GM19372 (cell line): Measurements from ENCODE around the gene CUL4A.
"Not testable (repeated sequence)": the region's sequence is repeated elsewhere in the genome, so short reads cannot be mapped to it uniquely, and the experiment has no call there.

ENCODE experiments used
- ATAC-seq: cut with Tn5 transposase; IDR thresholded peaks from one replicate; pipeline ENCODE4 v1.9.1; 2021; ENCODE audit warnings: mild to moderate bottlenecking, low read depth, moderate library complexity; ENCODE audit not compliant: unreplicated experiment

The CUL4A gene

GRCh38 chr13:113209336-113209758 lies at the start of gene CUL4A:
TSS of gene CUL4A (plus strand) at chr13:113209613. CDS start at chr13:113209628, 15 bp downstream.
- peak; percentile 36 for ATAC-seq

- ATAC-seq, result no peak
These were observed 49.7 kb upstream of the CUL4A start for GRCh38 chr13:113159701-113160100.

DNA sequence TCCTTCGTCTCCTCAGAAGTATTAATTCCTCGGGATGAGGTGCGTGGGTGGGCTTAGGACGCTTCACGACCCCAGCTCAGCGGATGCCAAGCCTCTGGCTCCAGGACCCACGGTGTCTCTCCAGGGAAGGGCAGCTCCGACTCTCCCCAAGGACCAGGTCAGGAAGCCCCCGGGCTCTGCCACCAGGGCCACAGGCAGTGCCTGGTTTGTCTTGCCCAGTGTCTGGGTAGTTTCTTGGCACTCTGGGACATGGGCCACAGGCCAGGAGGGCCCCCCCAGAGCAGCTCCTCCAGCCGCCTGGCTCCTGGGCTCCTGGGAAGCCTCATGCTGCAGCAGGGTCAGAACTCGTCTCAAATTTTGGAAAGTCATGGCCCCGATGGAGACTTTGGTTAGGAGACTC lies 48.4 kb upstream of the CUL4A start:
- ATAC-seq, result no peak

- ATAC-seq, result no peak
These were observed 48.0 kb upstream of the CUL4A start for GRCh38 chr13:113161433-113161832.

DNA sequence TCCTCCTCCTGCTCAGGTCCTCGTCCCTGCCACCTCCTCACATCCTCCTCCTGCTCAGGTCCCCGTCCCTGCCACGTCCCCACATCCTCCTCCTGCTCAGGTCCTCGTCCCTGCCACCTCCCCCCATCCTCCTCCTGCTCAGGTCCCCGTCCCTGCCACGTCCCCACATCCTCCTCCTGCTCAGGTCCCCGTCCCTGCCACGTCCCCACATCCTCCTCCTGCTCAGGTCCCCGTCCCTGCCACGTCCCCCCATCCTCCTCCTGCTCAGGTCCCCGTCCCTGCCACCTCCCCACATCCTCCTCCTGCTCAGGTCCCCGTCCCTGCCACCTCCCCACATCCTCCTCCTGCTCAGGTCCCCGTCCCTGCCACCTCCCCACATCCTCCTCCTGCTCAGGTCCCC lies 47.4 kb upstream of the CUL4A start:
- not testable (repeated sequence) for ATAC-seq

DNA sequence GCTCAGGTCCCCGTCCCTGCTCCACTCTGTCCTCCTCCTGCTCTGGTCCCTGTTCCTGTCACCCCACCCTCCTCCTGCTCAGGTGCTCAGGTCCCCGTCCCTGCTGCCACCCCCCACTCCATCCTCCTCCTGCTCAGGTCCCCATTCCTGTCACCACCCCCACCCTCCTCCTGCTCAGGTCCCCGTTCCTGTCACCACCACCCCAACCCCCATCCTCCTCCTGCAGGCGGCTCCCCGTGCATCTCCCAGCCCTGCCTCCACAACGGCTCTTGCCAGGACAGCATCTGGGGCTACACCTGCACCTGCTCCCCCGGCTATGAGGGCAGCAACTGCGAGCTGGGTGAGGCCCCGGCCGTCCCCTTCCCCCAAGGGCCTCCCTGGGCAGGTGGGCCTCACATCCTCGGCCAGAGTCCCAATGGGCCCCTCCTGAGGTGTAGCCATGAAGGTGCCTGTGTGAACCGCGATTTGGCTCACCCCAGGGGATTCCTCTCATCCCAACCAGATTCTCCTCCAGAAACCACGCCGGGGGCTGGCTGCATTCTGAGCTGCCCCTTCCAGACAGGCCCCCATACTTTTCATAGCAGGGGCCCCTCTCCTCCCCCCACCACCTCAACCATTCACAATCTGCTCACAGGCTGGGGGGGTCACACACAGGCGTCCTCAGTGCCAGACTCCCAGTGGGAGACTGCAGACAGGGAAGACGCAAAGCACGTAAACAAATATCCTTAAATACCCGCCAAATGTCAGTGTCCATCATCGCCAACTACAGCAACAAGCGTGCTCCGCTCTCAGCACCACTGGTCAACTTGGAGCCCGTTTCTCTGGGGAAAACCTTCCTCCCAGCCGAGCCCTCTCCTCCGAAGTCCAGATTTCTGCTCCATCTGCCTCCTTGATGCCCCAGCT lies 46.4 kb upstream of the CUL4A start:
- no peak for ATAC-seq

DNA sequence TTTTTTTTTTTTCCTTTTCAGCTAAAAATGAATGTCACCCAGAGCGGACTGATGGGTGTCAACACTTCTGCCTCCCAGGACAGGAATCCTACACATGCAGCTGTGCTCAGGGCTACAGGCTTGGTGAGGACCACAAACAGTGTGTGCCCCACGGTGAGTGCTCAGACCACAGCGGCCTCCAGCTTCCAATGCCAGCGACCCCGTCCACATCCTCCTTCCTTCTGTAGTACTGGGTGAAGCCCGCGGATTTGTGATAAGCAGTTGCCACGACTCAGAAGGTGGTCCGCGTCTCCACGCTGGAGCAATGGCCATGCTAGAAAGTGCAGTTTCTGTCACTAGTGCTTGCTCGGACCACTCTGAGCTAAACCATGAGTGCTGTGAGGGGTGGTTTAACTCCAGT lies 44.9 kb upstream of the CUL4A start:
- no peak for ATAC-seq

GRCh38 chr13:113166266-113166665 lies 43.1 kb upstream of the CUL4A start:
- ATAC-seq, result no peak

DNA sequence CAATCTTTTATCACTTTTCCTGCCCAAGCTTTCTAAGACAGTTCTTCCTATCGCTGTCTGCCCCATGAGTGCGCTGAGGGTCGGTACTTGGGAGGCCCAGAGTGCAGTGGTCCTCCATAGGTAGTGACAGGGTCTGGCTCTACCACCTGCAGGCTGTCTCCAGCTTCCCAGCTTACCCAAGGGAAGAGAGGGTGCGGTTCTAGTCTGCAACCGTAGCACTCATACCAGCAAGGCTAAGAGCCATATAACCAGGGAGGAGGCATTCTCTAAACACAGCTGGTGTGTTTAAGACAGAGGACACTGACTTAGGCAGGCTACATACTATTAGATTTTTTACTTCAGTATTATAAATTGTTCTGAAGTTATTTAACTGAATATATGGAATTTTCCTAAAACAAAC lies 42.7 kb upstream of the CUL4A start:
- no peak for ATAC-seq

- no peak for ATAC-seq
These were observed 42.3 kb upstream of the CUL4A start for GRCh38 chr13:113167155-113167554.

DNA sequence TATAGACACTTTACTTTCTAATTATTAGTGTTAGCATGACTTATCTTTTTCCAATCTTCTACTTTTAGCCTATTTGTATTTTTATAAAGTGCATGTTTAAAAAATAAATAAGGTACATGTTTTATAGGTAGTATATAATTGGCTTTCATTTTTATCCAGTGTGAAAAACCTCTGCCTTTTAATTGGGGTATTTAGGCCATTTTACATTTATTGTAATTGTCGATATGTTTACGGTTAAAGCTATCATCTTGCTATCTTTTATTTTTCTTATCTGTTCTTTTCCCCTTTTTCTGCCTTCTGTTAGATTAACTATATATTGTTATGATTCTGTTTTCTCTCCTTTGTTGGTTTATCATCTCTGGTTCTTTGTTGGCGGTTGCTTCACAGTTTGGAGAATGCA lies 41.8 kb upstream of the CUL4A start:
- ATAC-seq, result no peak

DNA sequence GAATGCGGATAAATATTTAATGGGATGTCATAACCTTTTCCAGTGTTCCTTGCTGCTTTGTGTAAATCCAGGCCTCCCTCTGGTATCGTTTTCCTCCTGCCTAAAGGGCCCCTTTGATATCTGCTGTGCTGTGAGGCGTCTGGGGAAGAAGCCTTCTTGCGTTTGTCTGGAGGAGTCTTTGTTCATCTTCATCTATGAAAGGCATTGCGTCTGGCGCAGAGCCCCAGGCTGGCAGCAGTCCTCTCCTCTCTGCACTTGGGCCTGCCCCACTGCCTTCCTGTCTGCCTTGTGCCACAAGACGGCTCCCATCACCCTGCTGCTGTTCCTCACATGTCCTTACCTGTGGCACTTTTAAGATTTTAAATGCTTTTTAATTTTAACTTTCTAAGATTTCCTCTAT lies 41.2 kb upstream of the CUL4A start:
- no peak for ATAC-seq

- no peak for ATAC-seq
These were observed 39.8 kb upstream of the CUL4A start for GRCh38 chr13:113169277-113170272.

- ATAC-seq, result no peak
These were observed 38.9 kb upstream of the CUL4A start for GRCh38 chr13:113170511-113170910.

GRCh38 chr13:113171250-113172125 lies 37.9 kb upstream of the CUL4A start:
- ATAC-seq, result no peak

DNA sequence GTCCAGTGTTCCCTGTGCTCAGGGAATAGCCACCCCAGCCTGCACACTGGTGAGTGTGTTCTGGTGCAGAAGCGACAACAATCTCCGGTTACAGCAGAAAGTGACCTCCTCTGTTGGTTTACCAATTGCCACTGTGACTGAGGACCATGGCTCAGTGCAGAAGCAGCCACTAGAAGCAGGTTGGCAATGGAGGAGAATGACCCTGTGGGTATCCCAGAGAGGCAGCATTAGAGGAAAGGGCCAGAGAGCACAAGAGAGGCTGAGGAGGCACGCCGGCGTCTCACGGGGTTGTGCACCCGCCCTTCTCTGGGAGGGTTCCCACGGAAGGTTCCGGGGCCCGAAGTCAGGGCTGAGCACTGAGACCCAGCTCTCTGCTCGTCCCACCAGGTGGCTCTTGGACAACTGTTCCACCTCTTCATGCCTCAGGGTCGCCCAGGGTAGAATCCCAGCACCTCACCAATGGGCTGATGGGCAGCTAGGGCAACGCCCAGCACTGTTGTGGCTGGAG lies 36.9 kb upstream of the CUL4A start:
- ATAC-seq, result no peak

DNA sequence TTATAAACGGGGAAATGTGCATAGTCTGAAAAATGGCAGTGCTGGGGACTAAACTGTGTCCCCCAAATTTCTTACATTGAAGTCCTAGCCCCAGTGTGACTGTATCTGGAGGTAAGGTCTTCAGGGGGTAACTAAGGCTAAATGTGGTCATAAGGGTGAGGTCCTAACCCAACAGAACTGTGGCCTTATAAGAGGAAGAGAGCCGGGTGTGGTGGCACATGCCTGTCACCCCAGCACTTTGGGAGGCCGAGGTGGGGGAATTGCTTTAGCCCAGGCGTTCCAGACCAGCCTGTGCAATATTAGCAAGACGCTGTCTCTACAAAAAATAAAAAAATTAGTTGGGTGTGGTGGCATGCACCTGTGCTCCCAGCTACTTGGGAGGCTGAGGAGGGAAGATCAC lies 33.1 kb upstream of the CUL4A start:
- no peak for ATAC-seq

- no peak for ATAC-seq
These were observed 32.6 kb upstream of the CUL4A start for GRCh38 chr13:113176822-113177221.

- no peak for ATAC-seq
These were observed 31.1 kb upstream of the CUL4A start for GRCh38 chr13:113178070-113178895.
